HL-60/S4 (cell line): ENCODE measurements around the gene GNRHR.
"Not testable (repeated sequence)": the region's sequence is repeated elsewhere in the genome, so short reads cannot be mapped to it uniquely, and the experiment has no call there.

Source experiments
- in situ Hi-C: fragments of 300-500 bp; cut with MboI; formaldehyde crosslinking; loops from 2 replicates; pipeline ENCODE4 v1.14.3; 2022; ENCODE audit warnings: low sequenced_read_pairs

The GNRHR gene

GRCh38 chr4:67754288-67754687, at the start of gene GNRHR:
Gene GNRHR (minus strand): TSS chr4:67754388. CDS start chr4:67754335, 53 bp downstream.
- in situ Hi-C loops, result no loop called here

- in situ Hi-C loops, result no loop called here
Observed at GRCh38 chr4:67796810-67797209, 42.6 kb upstream of the GNRHR start.

GRCh38 chr4:67790721-67791120, 36.5 kb upstream of the GNRHR start:
- in situ Hi-C loops, result no loop called here

- in situ Hi-C loops, result no loop called here
Observed at GRCh38 chr4:67787311-67787710, 33.1 kb upstream of the GNRHR start.

- in situ Hi-C loops, result no loop called here
Observed at GRCh38 chr4:67785528-67785927, 31.3 kb upstream of the GNRHR start.

GRCh38 chr4:67779631-67780030, 25.4 kb upstream of the GNRHR start:
- in situ Hi-C loops, result no loop called here

GRCh38 chr4:67776746-67777145, 22.6 kb upstream of the GNRHR start:
- in situ Hi-C loops, result no loop called here

GRCh38 chr4:67770422-67770821, 16.2 kb upstream of the GNRHR start:
- in situ Hi-C loops, result no loop called here

- in situ Hi-C loops, result no loop called here
Observed at GRCh38 chr4:67765928-67766327, 11.7 kb upstream of the GNRHR start.

GRCh38 chr4:67765401-67765800, 11.2 kb upstream of the GNRHR start:
- in situ Hi-C loops, result no loop called here

GRCh38 chr4:67764183-67764582, 10.0 kb upstream of the GNRHR start:
- in situ Hi-C loops, result no loop called here

- in situ Hi-C loops, result no loop called here
Observed at GRCh38 chr4:67762086-67762485, 7.9 kb upstream of the GNRHR start.

GRCh38 chr4:67756991-67757390, 2.8 kb upstream of the GNRHR start:
- in situ Hi-C loops, result not testable (repeated sequence)

GRCh38 chr4:67755974-67756373, 1.8 kb upstream of the GNRHR start:
- in situ Hi-C loops, result no loop called here

- in situ Hi-C loops, result no loop called here
Observed at GRCh38 chr4:67751260-67751659, 2.9 kb downstream of the GNRHR start.

- in situ Hi-C loops, result no loop called here
Observed at GRCh38 chr4:67750691-67751090, 3.5 kb downstream of the GNRHR start.

- in situ Hi-C loops, result no loop called here
Observed at GRCh38 chr4:67749286-67749685, 4.9 kb downstream of the GNRHR start.

- in situ Hi-C loops, result no loop called here
Observed at GRCh38 chr4:67746797-67747495, 7.2 kb downstream of the GNRHR start.

GRCh38 chr4:67744561-67745283, 9.5 kb downstream of the GNRHR start:
- in situ Hi-C loops, result no loop called here

GRCh38 chr4:67743194-67743593, 11.0 kb downstream of the GNRHR start:
- in situ Hi-C loops, result no loop called here

GRCh38 chr4:67736262-67736661, 17.9 kb downstream of the GNRHR start:
- in situ Hi-C loops, result no loop called here

- in situ Hi-C loops, result no loop called here
Observed at GRCh38 chr4:67735325-67735724, 18.9 kb downstream of the GNRHR start.
